ENCODE measurements around the gene PGA5.

The PGA5 gene

DNA sequence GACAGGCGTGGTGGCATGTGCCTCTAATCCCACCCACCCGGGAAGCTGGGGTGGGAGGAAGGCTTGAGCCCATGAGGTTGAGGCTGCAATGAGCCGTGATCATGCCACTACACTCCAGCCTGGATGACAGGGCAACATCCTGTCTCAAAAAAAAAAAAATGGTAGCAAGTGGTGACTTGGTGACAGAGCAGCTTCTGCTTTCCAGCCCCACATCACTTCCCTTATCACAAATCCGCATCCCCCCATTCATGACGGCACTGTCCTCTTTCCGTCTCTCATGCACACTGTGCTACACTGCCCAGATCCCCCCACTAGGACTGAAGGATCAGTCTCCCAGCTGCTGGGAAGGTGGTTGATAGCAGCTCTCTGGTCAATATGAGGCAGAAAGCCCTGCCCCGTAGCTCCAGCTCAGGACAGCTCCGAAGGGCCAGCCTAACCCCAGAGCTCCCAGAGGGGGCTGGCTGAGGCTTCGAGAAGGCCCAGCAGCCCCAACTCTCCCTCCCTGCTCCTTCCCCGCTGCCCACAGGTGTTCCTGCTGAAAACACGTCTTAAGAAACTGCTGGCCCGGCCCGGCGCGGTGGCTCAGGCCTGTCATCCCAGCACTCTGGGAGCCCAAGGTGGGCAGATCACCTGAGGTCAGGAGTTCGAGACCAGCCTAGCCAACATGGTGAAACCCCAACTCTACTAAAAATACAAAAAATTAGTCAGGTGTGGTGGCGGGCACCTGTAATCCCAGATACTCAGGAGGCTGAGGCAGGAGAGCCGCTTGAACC lies 15.9 kb downstream of the PGA5 start:
- no peak overlapping the region for H3K4me3 ChIP-seq (ENCODE audit: low read depth, low read length)
- TF ChIP-seq CTCF (IDR thresholded peaks at IDR 0.05; ENCODE audit: low read depth, low read length): no peak
- in situ Hi-C loops (cut with HindIII; ENCODE audit: low sequenced_read_pairs): no loop called here
- DNase-seq (ENCODE audit: low read depth, low spot score): no peak

DNA sequence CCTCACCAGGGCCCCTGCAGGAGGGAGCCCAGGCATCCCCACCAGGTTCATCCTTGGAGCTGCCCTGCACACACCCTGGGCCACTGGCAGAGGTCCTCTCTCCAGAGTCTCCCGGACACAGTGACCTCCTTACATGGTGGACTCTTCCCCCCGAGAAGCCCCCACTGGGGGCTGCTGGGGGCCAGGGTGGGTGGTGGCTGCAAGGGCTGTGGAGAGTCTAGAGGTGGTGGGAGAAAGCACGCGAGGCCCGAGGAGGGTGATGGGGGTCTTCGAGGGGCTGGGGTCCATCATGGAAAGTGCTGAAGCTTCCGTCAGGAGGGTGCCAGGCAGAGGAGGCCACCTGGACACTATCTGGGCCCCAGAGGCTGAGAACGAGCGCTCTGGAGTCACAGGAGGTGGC lies 17.6 kb downstream of the PGA5 start:
- in situ Hi-C loops (cut with HindIII; ENCODE audit: low sequenced_read_pairs): no loop called here
- TF ChIP-seq CTCF (IDR thresholded peaks at IDR 0.05; ENCODE audit: low read depth, low read length): no peak
- no peak overlapping the region for H3K4me3 ChIP-seq (ENCODE audit: low read depth, low read length)
- DNase-seq (ENCODE audit: low read depth, low spot score): no peak

DNA sequence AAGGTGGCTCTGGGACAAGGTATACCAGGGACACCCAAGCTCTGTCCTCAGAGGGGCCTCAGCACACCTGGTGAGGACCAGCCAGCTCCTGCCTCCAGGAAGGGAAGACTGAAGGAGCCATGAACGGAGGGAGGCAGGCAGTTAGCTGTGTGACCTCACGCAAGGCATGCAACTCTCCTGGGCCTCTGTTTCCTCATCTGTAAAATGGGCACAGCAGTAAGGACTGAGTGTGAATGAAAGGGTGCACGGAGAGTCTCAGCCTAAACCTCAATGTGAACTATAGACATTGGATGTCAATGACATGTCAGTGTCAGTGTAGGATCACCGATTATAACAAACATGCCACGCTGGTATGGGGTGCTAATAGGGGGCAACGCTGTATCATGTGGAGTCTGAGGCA lies 18.4 kb downstream of the PGA5 start:
- in situ Hi-C loops (cut with HindIII; ENCODE audit: low sequenced_read_pairs): no loop called here
- no peak for DNase-seq (ENCODE audit: low read depth, low spot score)
- no peak overlapping the region for H3K4me3 ChIP-seq (ENCODE audit: low read depth, low read length)
- no peak for TF ChIP-seq CTCF (IDR thresholded peaks at IDR 0.05; ENCODE audit: low read depth, low read length)

DNA sequence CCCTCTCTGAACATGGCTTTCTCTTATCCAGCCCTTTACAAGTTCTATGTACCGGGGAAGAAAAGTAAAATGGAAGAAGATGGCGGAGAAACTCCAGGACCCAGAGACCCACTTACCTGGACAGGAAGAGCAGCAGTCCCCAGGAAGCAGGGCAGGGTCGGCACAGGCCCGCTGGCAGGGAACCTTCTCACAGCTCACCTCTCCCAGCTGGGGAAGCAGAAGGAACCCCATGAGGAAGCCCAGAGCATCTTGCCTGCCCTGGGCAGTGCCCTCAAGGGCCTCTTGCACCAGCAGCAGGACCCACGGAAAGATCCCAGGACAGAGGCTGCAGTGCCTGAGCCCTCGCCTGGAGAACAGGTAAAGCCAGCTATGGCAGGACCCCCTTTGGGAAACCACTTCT lies 23.4 kb downstream of the PGA5 start:
- in situ Hi-C loops (cut with HindIII; ENCODE audit: low sequenced_read_pairs): no loop called here
- DNase-seq (ENCODE audit: low read depth, low spot score): no peak
- H3K4me3 ChIP-seq (ENCODE audit: low read depth, low read length): no peak overlapping the region
- no peak for TF ChIP-seq CTCF (IDR thresholded peaks at IDR 0.05; ENCODE audit: low read depth, low read length)

DNA sequence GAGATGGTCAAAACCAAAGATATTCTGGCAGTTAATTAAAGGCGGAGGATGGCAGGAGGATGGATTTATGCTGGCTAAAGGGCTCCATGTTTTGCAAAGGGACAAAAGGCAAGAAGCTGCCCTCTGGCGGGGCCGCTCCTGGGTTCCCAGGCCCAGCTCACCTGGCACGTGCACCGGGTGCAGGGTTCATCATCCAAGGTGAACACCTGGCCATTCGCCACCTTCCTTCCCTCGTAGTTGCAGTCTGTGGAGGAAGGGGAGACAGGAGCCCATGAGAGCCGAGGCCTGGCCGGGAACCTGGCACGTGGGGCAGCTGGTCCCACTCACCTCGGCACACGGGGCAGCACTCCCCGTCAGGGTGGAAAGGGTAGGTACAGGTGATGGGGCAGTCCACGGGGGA lies 23.8 kb downstream of the PGA5 start:
- in situ Hi-C loops (cut with HindIII; ENCODE audit: low sequenced_read_pairs): no loop called here
- TF ChIP-seq CTCF (IDR thresholded peaks at IDR 0.05; ENCODE audit: low read depth, low read length): no peak

DNA sequence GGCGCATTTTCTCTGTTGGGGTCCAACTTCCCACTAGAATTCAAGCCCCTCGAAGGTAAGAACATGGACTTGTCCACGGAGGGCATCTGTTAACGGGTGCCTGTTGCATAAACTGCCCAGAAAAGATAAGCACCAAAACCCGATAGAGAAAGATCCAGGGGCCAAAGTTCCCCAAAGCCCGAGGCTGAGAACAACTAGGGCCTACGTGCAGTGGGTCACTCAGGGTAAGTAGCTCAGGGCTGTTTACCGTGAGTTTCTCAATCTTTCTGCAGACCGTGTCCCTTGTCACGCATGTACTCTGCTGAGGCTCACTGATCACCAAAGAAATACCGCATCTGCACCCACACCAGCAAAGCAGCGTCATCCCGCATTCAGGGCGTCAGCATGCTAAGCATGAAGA lies 24.4 kb downstream of the PGA5 start:
- TF ChIP-seq CTCF (IDR thresholded peaks at IDR 0.05; ENCODE audit: low read depth, low read length): no peak
- in situ Hi-C loops (cut with HindIII; ENCODE audit: low sequenced_read_pairs): no loop called here

More for the DNA sequence above, 23.8 kb downstream of the PGA5 start:
- DNase-seq (ENCODE audit: low read depth, low spot score): no peak
- H3K4me3 ChIP-seq (ENCODE audit: low read depth, low read length): no peak overlapping the region

More for the DNA sequence above, 24.4 kb downstream of the PGA5 start:
- no peak for DNase-seq (ENCODE audit: low read depth, low spot score)
- no peak overlapping the region for H3K4me3 ChIP-seq (ENCODE audit: low read depth, low read length)
